DLD1 (cell line): ENCODE data around the gene ZNF552.
"Not testable (repeated sequence)": the region's sequence is repeated elsewhere in the genome, so short reads cannot be mapped to it uniquely, and the experiment has no call there.

Experiments used
- in situ Hi-C: cut with HindIII; loops from 2 replicates; pipeline ENCODE4 v1.10.0; 2017; ENCODE audit warnings: low sequenced_read_pairs

Gene ZNF552

DNA sequence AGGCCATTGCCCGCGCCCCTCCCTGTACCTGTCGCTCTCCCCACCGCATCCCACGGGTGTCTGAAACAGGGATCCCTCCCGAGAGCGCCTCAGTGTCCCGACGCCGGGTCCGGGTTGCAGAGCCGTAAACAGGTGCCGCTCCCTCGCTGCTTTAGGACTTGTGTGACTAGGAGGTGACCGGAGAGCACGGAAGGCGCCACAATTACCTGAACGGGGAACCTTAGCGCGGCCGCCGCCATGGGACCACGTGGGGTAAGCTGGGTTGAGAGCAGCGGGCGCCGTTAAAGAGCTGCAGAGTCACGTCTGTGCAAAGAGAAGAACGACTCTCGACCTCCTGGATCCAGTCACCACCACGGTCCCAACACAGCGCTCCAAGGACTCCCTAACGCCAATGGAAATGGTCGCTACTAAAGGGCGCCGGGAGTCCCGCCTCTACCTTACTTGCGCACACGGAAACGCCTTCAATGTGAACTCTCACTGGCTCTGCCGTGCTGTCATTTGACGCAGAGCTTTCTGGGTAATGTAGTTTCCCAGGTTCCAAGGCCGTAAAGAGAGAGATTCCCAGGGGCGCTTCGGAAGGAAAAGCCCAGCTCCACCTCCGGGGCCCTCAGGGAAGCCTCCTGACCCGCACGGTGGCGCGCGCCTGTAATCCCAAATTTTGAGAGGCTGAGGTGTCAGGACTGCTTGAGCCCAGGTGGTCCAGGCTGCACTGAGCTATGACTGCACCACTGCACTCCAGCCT is at the start of gene ZNF552:
TSS of gene ZNF552 (minus strand) at position 409 of the 742 bp plus-strand sequence. CDS start at position 239, 170 bp downstream.
- in situ Hi-C loops, result no loop called here

DNA sequence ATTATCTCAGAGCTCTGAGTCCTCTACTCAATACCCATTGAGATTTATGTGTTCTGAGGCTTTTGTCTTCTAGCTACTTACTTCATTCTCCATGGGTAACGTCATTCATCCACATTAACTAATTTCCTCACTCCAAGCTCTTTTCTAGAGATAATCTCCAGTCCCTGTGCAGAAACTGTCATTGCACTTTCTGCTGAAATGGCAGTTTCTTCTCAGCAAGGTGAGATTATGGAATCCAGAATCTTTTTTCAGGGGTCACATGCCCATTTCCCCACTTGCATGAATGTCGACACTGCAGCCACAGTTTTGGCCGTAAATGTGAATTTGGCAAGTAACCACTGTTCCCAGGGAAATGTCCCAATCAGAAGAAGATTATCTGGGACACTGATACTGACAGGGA is 47.6 kb upstream of the ZNF552 start:
- in situ Hi-C loops, result not testable (repeated sequence)

DNA sequence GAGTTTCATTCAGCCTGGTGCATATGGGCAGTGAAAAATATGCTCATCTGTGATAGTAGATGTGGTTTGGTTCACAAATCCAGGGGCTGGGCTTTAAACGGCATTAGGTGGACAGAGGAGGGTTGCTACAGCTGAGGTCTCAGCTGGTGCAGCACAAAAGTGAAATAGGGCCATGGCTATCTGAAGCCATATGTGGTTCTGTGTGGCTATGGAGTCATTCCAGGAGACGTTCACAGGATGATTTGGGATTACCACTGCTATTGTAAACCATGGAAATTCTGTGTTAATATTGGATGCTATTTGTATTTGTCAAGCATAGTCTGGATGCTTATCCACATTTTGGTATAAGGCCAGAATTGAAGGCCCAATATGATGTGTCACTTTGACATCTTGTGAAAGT is 39.4 kb upstream of the ZNF552 start:
- in situ Hi-C loops, result not testable (repeated sequence)

DNA sequence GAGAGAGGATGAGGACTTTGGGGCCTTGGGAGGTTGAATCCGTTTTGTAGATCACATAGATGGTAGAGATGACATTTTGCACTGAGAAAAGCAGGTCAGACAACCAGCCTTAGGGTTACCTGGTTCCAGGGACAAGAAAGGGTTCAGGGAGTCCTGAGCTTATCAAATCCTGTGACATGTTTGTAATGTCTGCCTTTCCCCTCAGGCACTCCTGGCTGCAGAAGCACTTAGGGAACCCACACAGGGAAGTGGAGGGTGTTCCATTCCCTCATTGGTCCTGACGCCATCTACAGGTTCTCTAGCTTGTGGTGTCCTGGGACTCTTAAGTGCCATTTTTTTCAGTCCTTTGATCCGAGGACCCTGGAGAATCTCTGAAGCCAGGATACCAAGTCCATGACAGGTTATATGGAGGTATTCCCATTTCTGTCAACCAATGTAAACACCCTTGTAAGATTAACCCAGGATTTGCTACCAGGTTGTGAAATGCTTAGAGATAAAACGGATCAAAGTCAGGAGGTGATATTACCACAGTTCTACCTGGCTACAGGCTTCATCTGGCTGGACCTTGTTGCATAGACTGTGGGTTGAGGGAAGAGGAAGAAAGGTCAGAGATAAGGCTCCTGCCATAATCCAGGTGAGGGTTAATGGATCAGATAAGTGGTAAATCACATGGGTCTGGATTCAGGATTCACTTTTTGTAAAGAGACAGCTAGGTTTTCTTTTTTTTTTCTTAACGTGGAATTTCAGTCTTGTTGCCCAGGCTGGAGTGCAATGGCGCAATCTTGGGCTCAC is 37.3 kb upstream of the ZNF552 start:
- in situ Hi-C loops, result not testable (repeated sequence)

DNA sequence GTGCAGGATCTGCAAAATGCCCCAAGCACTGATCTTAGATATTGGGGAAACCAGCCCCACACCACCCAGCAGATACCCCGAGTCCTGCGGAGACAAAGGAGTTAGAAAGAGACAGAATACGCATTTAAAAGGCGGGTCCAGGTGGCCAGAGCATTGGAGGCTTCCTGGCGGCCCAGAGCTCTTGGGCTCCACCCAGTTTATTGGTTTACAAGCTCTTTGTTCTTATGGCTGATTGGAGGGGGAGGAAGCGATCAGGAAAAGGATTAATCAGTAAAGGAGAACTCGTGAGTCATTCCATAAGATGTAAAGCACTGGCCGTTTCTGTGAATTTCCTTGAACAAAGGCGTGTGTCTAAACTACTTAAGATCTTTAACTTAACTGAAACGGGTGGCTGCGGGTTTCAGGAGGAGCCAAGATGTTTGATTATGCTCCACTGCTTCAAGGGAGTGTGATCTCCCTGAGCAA is 35.9 kb upstream of the ZNF552 start:
- in situ Hi-C loops, result no loop called here

DNA sequence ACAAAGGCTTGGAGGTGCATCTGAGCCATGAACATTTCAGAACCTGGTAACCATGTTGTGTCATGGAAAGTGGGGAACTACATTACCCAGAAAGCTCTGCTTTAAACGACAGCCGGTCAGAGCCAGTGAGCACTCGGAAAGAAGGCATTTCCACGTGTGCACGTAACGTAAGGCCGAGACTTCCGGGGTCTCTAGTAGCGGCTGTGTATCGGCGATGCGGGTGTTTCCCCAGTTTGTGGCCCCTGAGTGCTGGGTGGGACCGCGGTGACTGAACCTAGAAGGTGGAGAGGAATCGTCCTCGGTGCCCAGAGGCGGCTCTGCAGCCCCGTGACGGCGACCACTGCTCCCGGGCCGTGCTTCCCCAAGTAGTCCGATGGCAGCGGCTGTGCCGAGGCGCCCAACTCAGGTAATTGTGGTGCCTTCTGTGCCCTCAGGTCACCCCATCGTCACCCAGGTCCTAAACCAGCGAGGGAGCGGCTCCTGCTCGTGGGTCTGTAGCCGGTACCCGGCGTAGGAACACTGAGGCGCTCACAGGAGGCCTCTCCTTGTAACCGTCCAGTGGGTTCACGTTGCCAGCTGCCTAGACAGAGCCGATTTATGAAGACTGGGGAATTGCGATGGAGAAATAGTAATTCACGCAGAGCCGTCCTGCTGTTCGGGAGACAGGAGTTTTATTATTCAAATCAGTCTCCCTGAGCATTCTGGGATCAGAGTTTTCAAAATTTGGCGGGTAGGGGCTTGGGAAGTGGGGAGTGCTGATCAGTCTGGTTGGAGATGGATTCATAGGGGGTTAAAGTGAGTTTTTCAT is 35.2 kb upstream of the ZNF552 start, which contains the start of gene ZNF587:
TSS of gene ZNF587 (plus strand) at position 194 of the 808 bp plus-strand sequence. CDS start at position 374, 180 bp downstream.
- in situ Hi-C loops, result not testable (repeated sequence)

DNA sequence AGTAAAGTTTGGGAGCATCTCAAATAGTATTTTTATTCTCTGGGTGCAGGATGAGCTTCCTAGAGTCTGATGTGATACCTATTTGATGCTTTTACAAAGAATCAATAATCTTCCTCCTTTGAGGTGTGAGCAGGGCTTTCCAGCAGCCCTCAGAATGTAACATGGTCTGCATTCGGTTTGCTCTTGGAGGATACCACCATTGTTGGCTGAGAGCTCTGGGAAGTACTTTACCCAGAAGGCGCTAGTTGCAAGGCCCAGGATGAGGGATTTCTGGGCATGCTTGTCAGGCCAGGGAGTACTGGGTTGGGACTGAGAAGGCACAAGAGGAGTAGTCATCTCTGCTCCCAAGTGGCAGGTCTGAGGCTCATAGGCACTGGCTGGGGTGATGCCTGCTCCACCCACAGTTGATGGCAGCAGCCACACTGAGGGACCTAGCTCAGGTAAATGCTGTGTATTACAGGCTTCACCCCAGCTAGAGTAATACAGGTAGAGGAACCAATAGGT is 34.5 kb upstream of the ZNF552 start:
- in situ Hi-C loops, result not testable (repeated sequence)

DNA sequence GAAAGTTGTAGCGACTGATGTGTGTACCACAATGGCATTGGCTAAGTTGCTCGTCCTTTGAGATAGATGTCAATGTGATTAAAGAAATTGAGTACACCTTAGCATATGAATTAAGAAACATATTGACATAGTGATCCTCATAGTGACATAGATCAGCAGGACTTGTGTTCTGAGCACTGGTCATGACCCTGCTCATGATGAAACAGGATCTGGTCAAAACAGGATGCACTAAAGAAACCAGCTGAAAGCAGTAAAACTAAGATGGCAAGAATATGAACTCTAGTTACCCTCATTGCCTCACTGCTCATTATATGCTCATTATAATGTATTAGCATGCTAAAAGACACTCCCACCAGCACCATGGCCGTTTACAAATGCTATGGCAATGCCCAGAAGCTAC is 32.5 kb upstream of the ZNF552 start:
- in situ Hi-C loops, result not testable (repeated sequence)

DNA sequence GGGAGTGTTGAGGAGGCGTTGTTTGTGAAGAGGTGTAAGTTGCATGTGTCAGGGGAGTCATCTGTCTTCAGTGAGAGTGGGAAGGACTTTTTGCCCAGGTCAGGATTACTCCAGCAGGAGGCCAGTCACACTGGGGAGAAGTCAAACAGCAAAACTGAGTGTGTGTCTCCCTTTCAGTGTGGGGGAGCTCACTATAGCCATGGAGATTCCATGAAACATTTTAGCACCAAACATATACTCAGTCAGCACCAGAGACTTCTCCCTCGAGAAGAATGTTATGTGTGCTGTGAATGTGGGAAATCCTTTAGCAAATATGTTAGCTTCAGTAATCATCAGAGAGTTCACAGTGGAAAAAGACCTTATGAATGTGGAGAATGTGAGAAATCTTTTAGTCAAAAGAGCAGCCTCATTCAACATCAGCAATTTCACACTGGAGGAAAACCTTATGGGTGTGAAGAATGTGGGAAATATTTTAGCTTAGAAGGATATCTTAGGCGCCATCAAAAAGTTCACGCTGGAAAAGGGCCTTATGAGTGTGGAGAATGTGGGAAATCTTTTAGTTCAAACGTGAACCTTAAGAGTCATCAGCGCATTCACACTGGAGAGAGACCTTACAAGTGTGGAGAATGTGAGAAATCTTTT is 26.5 kb upstream of the ZNF552 start:
- in situ Hi-C loops, result no loop called here

DNA sequence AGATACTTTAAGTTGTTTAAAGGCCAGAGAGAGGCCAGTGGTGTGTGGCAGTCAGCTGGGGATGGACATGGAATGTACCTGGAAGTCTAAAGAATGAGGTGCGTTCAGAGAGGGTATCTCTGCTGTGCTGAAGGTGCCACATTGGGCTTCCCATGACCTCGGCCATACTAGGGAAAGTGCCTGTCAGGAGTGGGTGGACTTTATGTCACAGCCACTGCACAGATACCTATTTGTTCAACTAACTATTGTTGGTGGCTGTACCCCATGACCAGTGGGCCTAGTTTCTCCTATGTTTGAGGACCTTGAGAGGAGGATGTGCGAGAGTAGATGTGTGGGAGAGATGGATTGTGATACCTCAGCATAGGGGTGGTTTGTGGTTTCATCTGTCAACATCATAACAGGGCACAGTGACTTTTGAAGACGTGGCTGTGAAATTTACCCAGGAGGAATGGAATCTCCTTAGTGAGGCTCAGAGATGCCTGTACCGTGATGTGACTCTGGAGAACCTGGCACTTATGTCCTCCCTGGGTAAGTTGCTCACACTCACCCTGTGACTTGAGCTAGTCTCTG is 24.0 kb upstream of the ZNF552 start:
- in situ Hi-C loops, result not testable (repeated sequence)

DNA sequence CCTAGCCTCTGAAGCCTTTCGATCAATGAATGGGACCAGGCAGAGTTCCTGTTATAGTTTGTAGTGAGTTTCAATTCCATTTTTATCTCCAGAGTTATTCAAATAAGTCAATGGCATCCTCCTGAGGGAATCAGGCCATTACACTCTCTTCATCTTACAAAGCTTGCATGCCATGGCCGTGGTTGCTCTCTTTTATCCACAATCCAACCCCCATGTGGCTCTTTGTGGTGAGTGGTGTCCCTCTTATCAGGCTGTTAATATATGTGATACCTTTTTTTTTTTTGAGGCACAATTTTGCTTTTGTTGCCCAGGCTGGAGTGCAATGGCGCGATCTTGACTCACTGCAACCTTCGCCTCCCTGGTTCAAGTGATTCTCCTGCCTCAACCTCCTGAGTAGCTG is 22.3 kb upstream of the ZNF552 start:
- in situ Hi-C loops, result not testable (repeated sequence)

DNA sequence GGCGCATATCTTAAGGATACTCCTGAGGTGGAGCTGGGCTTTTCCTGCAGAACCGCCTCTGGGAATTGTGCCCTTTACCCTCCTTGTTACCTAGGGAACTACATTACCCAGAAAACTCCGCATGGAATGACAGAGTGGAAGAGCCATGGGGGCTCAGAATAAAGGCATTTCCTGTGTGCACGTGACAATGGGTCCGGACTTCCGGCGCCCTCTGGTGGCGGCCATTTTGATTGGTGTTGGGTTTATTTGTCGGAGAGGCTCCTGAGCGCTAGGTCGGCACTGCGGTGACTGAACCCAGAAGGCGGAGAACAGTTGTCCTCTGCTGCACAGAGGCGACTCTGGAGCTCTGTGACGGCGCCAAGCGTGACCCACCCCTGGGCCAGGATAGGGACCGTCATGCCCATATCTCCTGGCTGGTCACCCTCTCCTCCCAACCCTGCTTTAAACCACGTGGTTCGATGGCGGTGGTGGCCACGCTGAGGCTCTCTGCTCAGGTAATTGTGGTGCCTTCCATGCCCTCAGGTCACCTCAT is 15.4 kb upstream of the ZNF552 start, which contains the start of gene ZNF587B:
TSS of gene ZNF587B (plus strand) at position 229 of the 532 bp plus-strand sequence. CDS start at position 459, 230 bp downstream.
- in situ Hi-C loops, result no loop called here

DNA sequence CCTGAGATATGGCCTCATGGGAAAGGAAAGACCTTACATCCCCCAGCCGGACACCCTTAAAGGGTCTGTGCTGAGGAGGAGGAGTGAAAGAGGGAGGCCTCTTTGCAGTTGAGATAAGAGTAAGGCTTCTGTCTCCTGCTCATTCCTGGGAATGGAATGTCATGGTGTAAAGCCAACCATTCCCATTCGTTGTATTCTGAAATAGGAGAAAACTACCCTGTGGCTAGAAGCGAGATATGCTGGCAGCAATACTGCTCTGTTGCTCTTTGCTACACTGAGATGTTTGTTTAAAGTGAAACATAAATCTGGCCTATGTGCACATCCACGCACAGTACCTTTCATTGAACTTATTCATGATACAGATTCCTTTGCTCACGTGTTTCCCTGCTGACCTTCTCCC is 14.6 kb upstream of the ZNF552 start:
- in situ Hi-C loops, result no loop called here

DNA sequence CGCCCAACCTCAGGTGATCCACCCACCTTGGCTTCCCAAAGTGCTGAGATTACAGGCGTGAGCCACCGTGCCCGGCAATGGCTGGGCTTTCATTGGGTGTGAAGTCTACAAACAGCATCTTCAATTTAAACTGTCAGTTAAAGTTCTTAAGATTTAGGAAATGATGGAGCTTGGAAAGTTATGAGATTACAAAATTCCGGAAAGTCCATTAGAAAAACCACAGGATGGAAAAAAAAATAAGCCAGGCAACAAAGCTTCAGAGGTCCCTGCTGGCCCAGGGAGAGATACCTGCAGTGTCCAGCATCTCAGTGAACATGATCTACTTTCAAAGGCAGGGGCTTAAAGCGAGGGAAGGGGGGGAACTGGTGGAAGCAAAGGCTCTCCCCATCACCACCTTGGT is 10.8 kb upstream of the ZNF552 start:
- in situ Hi-C loops, result no loop called here

DNA sequence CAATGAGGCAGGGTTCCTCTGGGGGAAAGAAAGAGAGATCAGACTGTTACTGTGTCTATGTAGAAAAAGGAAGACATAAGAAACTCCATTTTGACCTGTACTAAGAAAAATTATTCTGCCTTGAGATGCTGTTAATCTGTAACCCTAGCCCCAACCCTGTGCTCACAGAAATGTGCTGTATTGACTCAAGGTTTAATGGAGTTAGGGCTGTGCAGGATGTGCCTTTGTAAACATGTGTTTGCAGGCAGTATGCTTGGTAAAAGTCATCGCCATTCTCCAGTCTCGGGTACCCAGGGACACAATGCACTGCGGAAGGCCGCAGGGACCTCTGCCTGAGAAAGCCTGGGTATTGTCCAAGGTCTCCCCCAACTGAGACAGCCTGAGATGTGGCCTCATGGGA is 8.9 kb upstream of the ZNF552 start:
- in situ Hi-C loops, result not testable (repeated sequence)

DNA sequence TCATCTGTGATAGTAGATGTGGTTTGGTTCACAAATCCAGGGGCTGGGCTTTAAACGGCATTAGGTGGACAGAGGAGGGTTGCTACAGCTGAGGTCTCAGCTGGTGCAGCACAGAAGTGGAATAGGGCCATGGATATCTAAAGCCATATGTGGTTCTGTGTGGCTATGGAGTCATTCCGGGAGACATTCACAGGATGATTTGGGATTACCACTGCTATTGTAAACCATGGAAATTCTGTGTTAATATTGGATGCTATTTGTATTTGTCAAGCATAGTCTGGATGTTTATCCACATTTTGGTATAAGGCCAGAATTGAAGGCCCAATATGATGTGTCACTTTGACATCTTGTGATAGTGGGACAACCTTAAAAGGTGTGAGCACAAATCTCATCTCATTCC is 8.4 kb upstream of the ZNF552 start:
- in situ Hi-C loops, result not testable (repeated sequence)

DNA sequence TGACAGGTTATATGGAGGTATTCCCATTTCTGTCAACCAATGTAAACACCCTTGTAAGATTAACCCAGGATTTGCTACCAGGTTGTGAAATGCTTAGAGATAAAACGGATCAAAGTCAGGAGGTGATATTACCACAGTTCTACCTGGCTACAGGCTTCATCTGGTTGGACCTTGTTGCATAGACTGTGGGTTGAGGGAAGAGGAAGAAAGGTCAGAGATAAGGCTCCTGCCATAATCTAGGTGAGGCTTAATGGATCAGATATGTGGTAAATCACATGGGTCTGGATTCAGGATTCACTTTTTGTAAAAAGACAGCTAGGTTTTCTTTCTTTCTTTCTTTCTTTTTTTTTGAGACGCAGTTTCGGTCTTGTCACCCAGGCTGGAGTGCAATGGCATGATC is 6.8 kb upstream of the ZNF552 start:
- in situ Hi-C loops, result not testable (repeated sequence)

DNA sequence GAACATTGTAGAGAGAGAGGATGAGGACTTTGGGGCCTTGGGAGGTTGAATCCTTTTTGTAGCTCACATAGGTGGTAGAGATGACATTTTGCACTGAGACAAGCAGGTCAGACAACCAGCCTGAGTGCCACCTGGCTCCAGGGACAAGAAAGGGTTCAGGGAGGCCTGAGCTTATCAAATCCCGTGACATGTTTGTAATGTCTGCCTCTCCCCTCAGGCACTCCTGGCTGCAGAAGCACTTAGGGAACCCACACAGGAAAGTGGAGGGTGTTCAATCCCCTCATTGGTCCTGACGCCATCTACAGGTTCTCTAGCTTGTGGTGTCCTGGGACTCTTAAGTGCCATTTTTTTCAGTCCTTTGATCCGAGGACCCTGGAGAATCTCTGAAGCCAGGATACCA is 6.4 kb upstream of the ZNF552 start:
- in situ Hi-C loops, result not testable (repeated sequence)

DNA sequence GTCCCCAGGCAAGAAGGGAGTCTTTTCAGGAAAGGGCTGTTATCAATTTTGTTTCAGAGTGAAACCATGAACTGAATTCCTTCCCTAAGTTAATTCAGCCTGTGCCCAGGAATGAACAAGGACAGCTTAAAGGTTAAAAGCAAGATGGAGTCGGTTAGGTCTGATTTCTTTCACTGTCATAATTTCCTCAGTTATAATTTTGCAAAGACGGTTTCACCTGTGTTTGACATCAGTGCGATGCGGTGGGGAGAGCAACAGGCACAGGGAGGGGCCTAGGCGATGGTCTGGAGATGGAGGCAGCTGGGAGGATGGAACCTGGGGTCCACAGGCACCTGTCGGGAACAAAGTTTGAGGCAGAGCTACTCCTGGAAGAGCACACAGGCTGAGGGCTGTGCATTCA is 5.9 kb upstream of the ZNF552 start:
- in situ Hi-C loops, result no loop called here
